Neural crest cell (in vitro differentiated cells): ENCODE results near the gene FAM184A. TPM values are rescaled to one million over a fixed set of nuclear protein-coding genes. Genes with fewer than 3 reads are reported as not detected.

Experiments used
- DNase-seq: peaks from one replicate; pipeline ENCODE4 v3.0.0; 2021; ENCODE audit warnings: low read depth, mixed read lengths, low spot score
- H3K27ac Mint-ChIP-seq: one replicate; pipeline ENCODE4 v1.8.0; 2021; ENCODE audit warnings: mild to moderate bottlenecking, mixed read lengths; ENCODE audit not compliant: unreplicated experiment
- H3K27me3 Mint-ChIP-seq: 2 replicates; pipeline ENCODE4 v1.8.0; 2021; ENCODE audit warnings: low read depth, mild to moderate bottlenecking, mixed read lengths
- H3K36me3 Mint-ChIP-seq: 2 replicates; pipeline ENCODE4 v1.8.0; 2021; ENCODE audit warnings: low read depth, mild to moderate bottlenecking, mixed read lengths
- H3K4me1 Mint-ChIP-seq: 2 replicates; pipeline ENCODE4 v1.8.0; 2021; ENCODE audit warnings: mixed read lengths
- H3K4me3 Mint-ChIP-seq: one replicate; pipeline ENCODE4 v1.8.0; 2021; ENCODE audit warnings: mild to moderate bottlenecking, mixed read lengths
- H3K9me3 Mint-ChIP-seq: 2 replicates; pipeline ENCODE4 v1.8.0; 2021; ENCODE audit warnings: mixed read lengths
- CTCF ChIP-seq: fragments of 200-600 bp; sonication (generic); conservative IDR thresholded peaks from 2 replicates; pipeline ENCODE4 v1.5.0; 2021; ENCODE audit warnings: antibody characterized with exemption, mild to moderate bottlenecking
- total RNA-seq: library from RNA; stranded (reverse); gene quantifications from 2 replicates; pipeline ENCODE4 v1.2.1, GENCODE V29; 2021

FAM184A gene
- total RNA-seq, 1 donor from 2014 or later, result 7.6 TPM

- Mint-ChIP-seq H3K9me3 (no peaks in the 10 kb centered on the region), H3K36me3 (no peaks in the 10 kb centered on the region), H3K4me1 (no peaks in the 10 kb centered on the region), H3K27ac (no peak overlapping the region), H3K27me3 (no peaks in the 10 kb centered on the region), H3K4me3 (no peak overlapping the region)
- TF ChIP-seq CTCF, result no peak
- no peak for DNase-seq
Observed at GRCh38 chr6:118982575-118982911, 95.9 kb downstream of the FAM184A start.

GRCh38 chr6:118981884-118982574, 96.4 kb downstream of the FAM184A start:
- Mint-ChIP-seq H3K4me3 (no peak overlapping the region), H3K9me3 (no peaks in the 10 kb centered on the region), H3K36me3 (no peaks in the 10 kb centered on the region), H3K27me3 (no peaks in the 10 kb centered on the region), H3K4me1 (no peaks in the 10 kb centered on the region), H3K27ac (no peak overlapping the region)
- TF ChIP-seq CTCF, result no peak
- no peak for DNase-seq

- TF ChIP-seq CTCF, result no peak
- H3K4me3 Mint-ChIP-seq, result no peak overlapping the region
- no peak for DNase-seq
- H3K4me1 Mint-ChIP-seq, result no peaks in the 10 kb centered on the region
- peaks cover 4% of the 10 kb centered on the region for H3K36me3 Mint-ChIP-seq
- no peak overlapping the region for H3K27ac Mint-ChIP-seq
- H3K9me3 Mint-ChIP-seq, result no peaks in the 10 kb centered on the region
- no peaks in the 10 kb centered on the region for H3K27me3 Mint-ChIP-seq
Observed at GRCh38 chr6:118980063-118980462, 98.4 kb downstream of the FAM184A start.

- TF ChIP-seq CTCF, result no peak
- Mint-ChIP-seq H3K27ac (no peak overlapping the region), H3K36me3 (peaks cover 4% of the 10 kb centered on the region), H3K4me3 (no peak overlapping the region), H3K9me3 (no peaks in the 10 kb centered on the region), H3K27me3 (no peaks in the 10 kb centered on the region), H3K4me1 (no peaks in the 10 kb centered on the region)
- DNase-seq, result no peak
Observed at GRCh38 chr6:118974790-118975189, 103.7 kb downstream of the FAM184A start.

- no peak for TF ChIP-seq CTCF
- no peaks in the 10 kb centered on the region for H3K9me3 Mint-ChIP-seq
Observed at GRCh38 chr6:118971682-118972081, 106.8 kb downstream of the FAM184A start.

More at GRCh38 chr6:118971682-118972081, 106.8 kb downstream of the FAM184A start:
- H3K36me3 Mint-ChIP-seq, result peaks cover 1% of the 10 kb centered on the region
- no peaks in the 10 kb centered on the region for H3K4me1 Mint-ChIP-seq
- no peak overlapping the region for H3K4me3 Mint-ChIP-seq
- H3K27ac Mint-ChIP-seq, result no peak overlapping the region
- DNase-seq, result no peak
- no peaks in the 10 kb centered on the region for H3K27me3 Mint-ChIP-seq
